ENCODE data around the gene LARGE1. TPM values are rescaled to one million over a fixed set of nuclear protein-coding genes. Genes with fewer than 3 reads are reported as not detected.
A peak's percentile ranks its signal among the peaks of the same experiment; 100 is the strongest.

LARGE1 gene
- total and polyA plus RNA-seq, 10 donors = 1.9 to 35.8 (median 22.8) TPM

DNA sequence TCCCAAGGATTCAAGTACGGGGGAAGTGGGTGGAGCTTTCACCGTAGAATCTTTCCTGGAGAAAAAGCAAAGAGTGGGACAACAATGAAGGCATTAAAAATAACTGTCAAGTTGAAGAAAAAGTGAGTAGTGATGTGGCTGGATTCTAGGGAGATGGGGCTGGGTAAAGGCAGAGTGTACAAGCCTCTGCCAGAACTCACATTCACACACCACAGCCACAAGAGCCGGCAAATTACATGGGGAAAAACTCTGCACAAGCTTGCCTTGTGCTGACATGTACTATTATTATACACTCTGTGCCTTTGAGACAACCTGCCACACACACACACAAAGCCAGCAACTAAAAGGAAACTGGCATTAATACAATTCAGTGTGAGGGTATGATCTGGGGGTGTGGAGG lies 182.6 kb downstream of the LARGE1 start:
- H3K9me3 ChIP-seq = peaks cover 0 to 10% (median 1%) of the 10 kb centered on the region in 8 donors
- TF ChIP-seq POLR2A (IDR thresholded peaks at IDR 0.05) (no peak), POLR2AphosphoS5 (IDR thresholded peaks at IDR 0.05) (no peak)
- TF ChIP-seq, protein P1, sequence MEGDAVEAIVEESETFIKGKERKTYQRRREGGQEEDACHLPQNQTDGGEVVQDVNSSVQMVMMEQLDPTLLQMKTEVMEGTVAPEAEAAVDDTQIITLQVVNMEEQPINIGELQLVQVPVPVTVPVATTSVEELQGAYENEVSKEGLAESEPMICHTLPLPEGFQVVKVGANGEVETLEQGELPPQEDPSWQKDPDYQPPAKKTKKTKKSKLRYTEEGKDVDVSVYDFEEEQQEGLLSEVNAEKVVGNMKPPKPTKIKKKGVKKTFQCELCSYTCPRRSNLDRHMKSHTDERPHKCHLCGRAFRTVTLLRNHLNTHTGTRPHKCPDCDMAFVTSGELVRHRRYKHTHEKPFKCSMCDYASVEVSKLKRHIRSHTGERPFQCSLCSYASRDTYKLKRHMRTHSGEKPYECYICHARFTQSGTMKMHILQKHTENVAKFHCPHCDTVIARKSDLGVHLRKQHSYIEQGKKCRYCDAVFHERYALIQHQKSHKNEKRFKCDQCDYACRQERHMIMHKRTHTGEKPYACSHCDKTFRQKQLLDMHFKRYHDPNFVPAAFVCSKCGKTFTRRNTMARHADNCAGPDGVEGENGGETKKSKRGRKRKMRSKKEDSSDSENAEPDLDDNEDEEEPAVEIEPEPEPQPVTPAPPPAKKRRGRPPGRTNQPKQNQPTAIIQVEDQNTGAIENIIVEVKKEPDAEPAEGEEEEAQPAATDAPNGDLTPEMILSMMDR (IDR thresholded peaks at IDR 0.05 in 8 of 11, conservative IDR thresholded peaks at IDR 0.05 in 3 of 11) = no peak
- 71 to 84% (median 74%) methylated on average over 3 of the region's 3 CpGs for WGBS, 5 donors
- H3K4me1 ChIP-seq = peaks cover 0 to 4% (median 0%) of the 10 kb centered on the region in 6 donors
- DNase-seq = no peak
- H3K27me3 ChIP-seq (replicated peaks in 1 of 7) = no peaks in the 10 kb centered on the region
- H3K27ac ChIP-seq = peak overlapping the region in 1 of 8 donors; percentile 36
- no peak overlapping the region for H3K4me3 ChIP-seq
- H3K36me3 ChIP-seq = no peaks in the 10 kb centered on the region
- intact Hi-C loops (cut with DNase I; ENCODE audit: low total_unique reads) = no loop called here

DNA sequence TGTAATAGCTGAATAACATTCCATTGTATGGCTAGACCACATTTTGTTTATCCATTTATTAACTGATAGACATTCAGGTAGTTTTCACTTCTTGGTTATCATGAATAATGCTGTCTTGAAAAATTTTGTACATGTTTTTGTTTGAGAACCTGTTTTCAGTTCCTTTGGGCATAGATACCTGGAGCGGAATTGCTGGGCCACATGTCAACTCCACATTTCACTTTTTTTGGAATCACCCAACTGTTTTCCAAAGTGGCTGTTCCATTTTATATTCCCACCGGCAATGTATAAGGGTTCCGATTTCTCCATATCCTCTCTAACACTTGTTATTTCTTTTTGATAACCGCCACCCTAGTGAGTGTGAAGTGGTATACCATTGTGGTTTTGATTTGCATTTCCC lies 184.3 kb downstream of the LARGE1 start:
- intact Hi-C loops (cut with DNase I; ENCODE audit: low total_unique reads) = no loop called here
- WGBS, 5 donors = 90 to 97% (median 93%) methylated on average over 4 of the region's 4 CpGs
- H3K9me3 ChIP-seq = peaks cover 0 to 13% (median 0%) of the 10 kb centered on the region in 8 donors
- H3K27me3 ChIP-seq (replicated peaks in 1 of 7) = no peaks in the 10 kb centered on the region
- H3K36me3 ChIP-seq = no peaks in the 10 kb centered on the region
- DNase-seq = no peak
- H3K4me3 ChIP-seq = no peak overlapping the region
- H3K4me1 ChIP-seq = no peaks in the 10 kb centered on the region
- H3K27ac ChIP-seq = no peak overlapping the region
- TF ChIP-seq, protein P1 (IDR thresholded peaks at IDR 0.05 in 8 of 11, conservative IDR thresholded peaks at IDR 0.05 in 3 of 11) = no peak
- TF ChIP-seq POLR2A (IDR thresholded peaks at IDR 0.05) (no peak), POLR2AphosphoS5 (IDR thresholded peaks at IDR 0.05) (no peak)

DNA sequence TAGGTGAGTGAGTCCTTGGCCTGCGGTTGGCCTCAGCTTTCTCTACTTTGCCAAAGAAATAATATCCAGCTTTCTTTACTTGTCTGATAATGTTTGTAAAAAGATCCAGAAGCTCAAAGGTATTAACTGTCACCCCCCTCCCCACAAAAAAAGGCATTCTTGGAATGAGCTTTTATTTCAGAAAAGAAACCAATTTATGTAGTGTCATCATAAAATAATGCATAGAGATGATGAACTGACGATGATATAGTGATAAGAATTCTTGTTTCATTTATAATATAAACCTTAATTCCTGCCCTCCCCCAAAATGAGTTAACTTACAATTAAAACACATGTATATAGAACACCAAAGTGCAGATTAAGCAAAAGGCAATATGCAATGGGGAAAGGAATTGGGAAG lies 191.4 kb downstream of the LARGE1 start:
- Histone ChIP-seq H3K4me3 (no peak overlapping the region), H3K4me1 (no peaks in the 10 kb centered on the region), H3K36me3 (no peaks in the 10 kb centered on the region), H3K9me3 (peaks cover 0 to 4% (median 0%) of the 10 kb centered on the region in 8 donors), H3K27me3 (replicated peaks in 1 of 7) (no peaks in the 10 kb centered on the region), H3K27ac (no peak overlapping the region)
- WGBS, 5 donors = 72 to 93% (median 90%) methylated on average over 2 of the region's 2 CpGs
- TF ChIP-seq, protein P1 (IDR thresholded peaks at IDR 0.05 in 8 of 11, conservative IDR thresholded peaks at IDR 0.05 in 3 of 11) = no peak
- TF ChIP-seq POLR2AphosphoS5 (IDR thresholded peaks at IDR 0.05) (no peak), POLR2A (IDR thresholded peaks at IDR 0.05) (no peak)
- no peak for DNase-seq
- intact Hi-C loops (cut with DNase I; ENCODE audit: low total_unique reads) = no loop called here

DNA sequence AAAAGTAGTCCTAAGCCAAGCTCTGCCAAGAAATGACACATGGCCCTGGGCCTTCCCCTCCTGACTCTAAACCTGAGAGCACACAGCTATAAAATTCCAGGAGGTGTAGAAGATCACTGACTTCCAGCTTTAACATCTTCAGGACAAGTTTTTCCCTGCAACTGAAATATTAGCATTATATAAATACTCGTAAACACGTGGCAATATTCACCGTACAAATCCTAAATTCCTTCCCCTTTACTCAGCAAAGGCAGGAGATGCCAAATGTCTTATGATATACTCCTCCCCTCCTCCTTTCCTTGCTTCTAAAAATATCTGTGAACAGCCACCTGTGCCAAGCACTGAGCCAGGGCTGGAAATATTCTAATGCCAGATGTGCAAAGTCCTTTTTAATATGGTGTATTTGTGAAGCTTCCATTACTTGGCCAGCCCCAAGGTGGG lies 194.0 kb downstream of the LARGE1 start:
- 88 to 93% (median 90%) methylated on average over 3 of the region's 3 CpGs for WGBS, 5 donors
- TF ChIP-seq POLR2AphosphoS5 (IDR thresholded peaks at IDR 0.05) (no peak), POLR2A (IDR thresholded peaks at IDR 0.05) (no peak)
- TF ChIP-seq, protein P1 (IDR thresholded peaks at IDR 0.05 in 8 of 11, conservative IDR thresholded peaks at IDR 0.05 in 3 of 11) = no peak
- no peak for DNase-seq
- H3K27ac ChIP-seq = no peak overlapping the region
- no peak overlapping the region for H3K4me3 ChIP-seq
- no peaks in the 10 kb centered on the region for H3K27me3 ChIP-seq (replicated peaks in 1 of 7)
- H3K36me3 ChIP-seq = no peaks in the 10 kb centered on the region
- no peaks in the 10 kb centered on the region for H3K4me1 ChIP-seq
- intact Hi-C loops (cut with DNase I; ENCODE audit: low total_unique reads) = no loop called here
- peaks cover 0 to 7% (median 0%) of the 10 kb centered on the region in 8 donors for H3K9me3 ChIP-seq
